ENCODE measurements around the gene AHCY.
"Not testable (repeated sequence)": the region's sequence is repeated elsewhere in the genome, so short reads cannot be mapped to it uniquely, and the experiment has no call there.

AHCY gene

DNA sequence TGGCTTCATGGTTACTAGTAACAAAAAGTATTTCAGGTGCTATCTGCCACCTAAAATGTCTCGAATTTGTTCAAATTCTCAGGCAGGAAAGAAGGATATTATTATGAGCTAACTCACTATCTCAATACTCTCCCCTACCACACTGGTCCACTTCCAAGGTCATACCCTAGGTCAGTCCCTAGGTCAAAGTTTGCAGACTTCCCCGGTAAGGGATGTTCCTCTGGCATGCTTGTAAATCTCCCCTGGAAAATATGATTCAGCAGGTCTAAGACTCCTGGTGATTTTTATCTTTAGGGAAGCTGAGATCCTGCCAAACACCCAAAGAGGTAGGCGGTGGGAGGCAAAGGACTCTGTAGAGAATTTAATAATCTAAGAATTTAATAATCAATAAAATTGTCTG, 6.7 kb downstream of the AHCY start:
- no peak for DNase-seq (ENCODE audit: extremely low read depth, low read depth)
- TF ChIP-seq CTCF (IDR thresholded peaks at IDR 0.05; ENCODE audit: low read depth, low read length), result no peak

DNA sequence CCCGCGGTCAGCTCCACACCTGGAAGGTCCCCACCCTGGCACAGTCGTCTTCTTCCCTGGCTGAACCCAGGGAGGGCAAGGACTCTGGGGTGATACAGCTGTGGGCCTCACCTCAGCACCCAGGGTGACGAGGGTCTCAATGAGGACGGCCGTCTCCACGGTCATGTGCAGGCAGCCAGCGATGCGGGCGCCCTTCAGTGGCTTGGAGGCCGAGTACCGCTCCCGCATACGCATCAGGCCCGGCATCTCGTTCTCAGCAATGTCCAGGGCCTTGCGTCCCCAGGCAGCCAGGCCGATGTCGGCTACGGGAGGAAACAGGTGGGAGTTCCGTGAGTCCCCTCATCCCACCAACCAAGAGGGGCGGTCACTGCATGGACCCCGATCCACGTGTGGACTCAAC, 7.9 kb downstream of the AHCY start:
- TF ChIP-seq CTCF (IDR thresholded peaks at IDR 0.05; ENCODE audit: low read depth, low read length), result no peak
- DNase-seq (ENCODE audit: extremely low read depth, low read depth), result no peak

DNA sequence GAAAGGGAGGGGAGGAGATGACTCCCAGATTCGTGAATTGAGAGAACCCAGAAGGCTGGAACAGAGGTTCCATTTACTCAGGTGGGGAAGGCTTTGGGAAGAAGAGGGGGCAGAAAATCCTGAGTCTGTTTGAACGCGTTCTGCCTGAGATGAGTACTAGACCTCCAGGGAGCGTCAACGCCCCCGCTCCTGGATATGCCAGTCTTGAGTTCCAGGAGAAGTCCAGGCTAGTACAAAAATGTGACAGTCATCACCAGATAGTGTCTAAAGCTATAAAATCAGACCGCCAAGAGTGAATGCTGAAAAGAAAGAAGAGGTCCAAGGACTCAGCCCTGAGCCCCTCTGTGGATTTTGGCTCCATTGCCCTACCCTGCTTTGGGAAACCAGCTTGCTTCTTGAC, 8.6 kb downstream of the AHCY start:
- TF ChIP-seq CTCF (IDR thresholded peaks at IDR 0.05; ENCODE audit: low read depth, low read length), result no peak
- no peak for DNase-seq (ENCODE audit: extremely low read depth, low read depth)

- no peak for TF ChIP-seq CTCF (IDR thresholded peaks at IDR 0.05; ENCODE audit: low read depth, low read length)
- no peak for DNase-seq (ENCODE audit: extremely low read depth, low read depth)
These were observed 9.6 kb downstream of the AHCY start for GRCh38 chr20:34293589-34293988.

DNA sequence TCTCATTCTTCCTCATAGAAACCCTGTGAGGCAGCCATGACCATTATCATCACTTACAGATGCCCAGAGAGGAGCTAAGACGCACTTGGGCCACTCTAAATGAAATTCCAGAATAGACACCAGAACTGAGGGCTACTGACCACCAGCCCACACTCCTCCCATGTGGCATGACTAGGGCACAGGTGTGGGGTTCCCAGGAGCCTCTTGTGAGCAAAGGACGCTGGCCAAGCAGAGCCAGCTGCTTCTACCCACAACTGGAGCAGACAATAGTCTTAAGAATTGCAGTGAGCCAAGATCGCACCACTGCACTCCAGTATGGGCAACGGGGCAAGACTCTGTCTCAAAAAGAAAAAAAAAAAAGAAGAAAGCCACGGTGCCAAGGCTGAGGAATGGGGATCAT, 10.0 kb downstream of the AHCY start:
- no peak for DNase-seq (ENCODE audit: extremely low read depth, low read depth)
- no peak for TF ChIP-seq CTCF (IDR thresholded peaks at IDR 0.05; ENCODE audit: low read depth, low read length)

- TF ChIP-seq CTCF (IDR thresholded peaks at IDR 0.05; ENCODE audit: low read depth, low read length), result no peak
- DNase-seq (ENCODE audit: extremely low read depth, low read depth), result no peak
These were observed 10.7 kb downstream of the AHCY start for GRCh38 chr20:34292496-34292895.

- no peak for DNase-seq (ENCODE audit: extremely low read depth, low read depth)
These were observed 12.7 kb downstream of the AHCY start for GRCh38 chr20:34290471-34290870.

DNA sequence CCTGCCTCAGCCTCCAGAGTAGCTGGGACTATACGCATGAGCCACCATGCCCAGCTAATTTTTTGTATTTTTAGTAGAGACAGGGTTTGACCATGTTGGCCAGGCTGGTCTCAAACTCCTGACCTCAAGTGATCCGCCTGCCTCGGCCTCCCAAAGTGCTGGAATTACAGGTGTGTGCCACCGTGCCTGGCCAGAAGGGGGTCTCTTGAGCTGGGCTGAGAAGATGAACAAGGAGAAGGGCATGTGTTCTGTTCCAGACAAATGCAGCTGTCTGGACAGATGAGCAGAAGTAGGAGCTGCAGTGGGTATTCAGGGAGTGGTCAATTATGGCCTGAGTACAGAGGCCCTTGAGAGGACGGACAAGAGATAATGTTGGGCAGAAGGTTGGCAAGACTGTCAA, 15.7 kb downstream of the AHCY start:
- not testable (repeated sequence) for DNase-seq (ENCODE audit: extremely low read depth, low read depth)

More at GRCh38 chr20:34290471-34290870, 12.7 kb downstream of the AHCY start:
- TF ChIP-seq CTCF (IDR thresholded peaks at IDR 0.05; ENCODE audit: low read depth, low read length), result no peak

Measured in AG09319 (cell line).